ENCODE measurements around the gene IFT43.

The IFT43 gene
- 4.5 reads per million, percentile 18 among the genes with 10 or more reads in this experiment for total RNA-seq

- peak; percentile 92 for DNase-seq
Measured at GRCh38 chr14:75985618-75986438, at the start of gene IFT43. Gene IFT43, plus strand, starts transcription at chr14:75985763. Its CDS starts 24 bp downstream, at chr14:75985787.

- no peak for DNase-seq
Measured at GRCh38 chr14:75939200-75939599, 46.4 kb upstream of the IFT43 start.

GRCh38 chr14:75941030-75941429 lies 44.5 kb upstream of the IFT43 start:
- no peak for DNase-seq

- DNase-seq: no peak
Measured at GRCh38 chr14:75944607-75945241, 40.8 kb upstream of the IFT43 start.

GRCh38 chr14:75946785-75947184 lies 38.8 kb upstream of the IFT43 start:
- DNase-seq: no peak

GRCh38 chr14:75952489-75952888 lies 33.1 kb upstream of the IFT43 start:
- no peak for DNase-seq

- no peak for DNase-seq
Measured at GRCh38 chr14:75959031-75959430, 26.5 kb upstream of the IFT43 start.

- no peak for DNase-seq
Measured at GRCh38 chr14:75960231-75960630, 25.3 kb upstream of the IFT43 start.

- no peak for DNase-seq
Measured at GRCh38 chr14:75961662-75962061, 23.9 kb upstream of the IFT43 start.

- DNase-seq: no peak
Measured at GRCh38 chr14:75967866-75968265, 17.7 kb upstream of the IFT43 start.

GRCh38 chr14:75968456-75968855 lies 17.1 kb upstream of the IFT43 start:
- no peak for DNase-seq

GRCh38 chr14:75969126-75969525 lies 16.4 kb upstream of the IFT43 start:
- DNase-seq: no peak

GRCh38 chr14:75969891-75970290 lies 15.7 kb upstream of the IFT43 start:
- no peak for DNase-seq

GRCh38 chr14:75970989-75971388 lies 14.6 kb upstream of the IFT43 start:
- DNase-seq: no peak

GRCh38 chr14:75971509-75971908 lies 14.1 kb upstream of the IFT43 start:
- no peak for DNase-seq

- DNase-seq: no peak
Measured at GRCh38 chr14:75972801-75973421, 12.7 kb upstream of the IFT43 start.

GRCh38 chr14:75976826-75977581 lies 8.6 kb upstream of the IFT43 start:
- DNase-seq: no peak

- no peak for DNase-seq
Measured at GRCh38 chr14:75977582-75977943, 8.0 kb upstream of the IFT43 start.

- DNase-seq: no peak
Measured at GRCh38 chr14:75978249-75978731, 7.3 kb upstream of the IFT43 start.

- no peak for DNase-seq
Measured at GRCh38 chr14:75979071-75979571, 6.4 kb upstream of the IFT43 start.

- DNase-seq: no peak
Measured at GRCh38 chr14:75979648-75980565, 5.7 kb upstream of the IFT43 start.

- DNase-seq: no peak
Measured at GRCh38 chr14:75980856-75981255, 4.7 kb upstream of the IFT43 start.

Measured in effector CD4-positive, alpha-beta T cell (primary cell).